NCI-H526 (cell line): ENCODE data around the gene EMP3.
"Not testable (repeated sequence)": the region's sequence is repeated elsewhere in the genome, so short reads cannot be mapped to it uniquely, and the experiment has no call there.

Experiments used
- DNase-seq, 2 experiments: peaks; one replicate each; lab custom pipeline; 2025; lab: John Stamatoyannopoulos, UW

The EMP3 gene, protein sequence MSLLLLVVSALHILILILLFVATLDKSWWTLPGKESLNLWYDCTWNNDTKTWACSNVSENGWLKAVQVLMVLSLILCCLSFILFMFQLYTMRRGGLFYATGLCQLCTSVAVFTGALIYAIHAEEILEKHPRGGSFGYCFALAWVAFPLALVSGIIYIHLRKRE

GRCh38 chr19:48325265-48325910, at the start of gene EMP3:
TSS of gene EMP3 (plus strand) at chr19:48325552. CDS start at chr19:48326845, 1,293 bp downstream.
- DNase-seq = no peak

DNA sequence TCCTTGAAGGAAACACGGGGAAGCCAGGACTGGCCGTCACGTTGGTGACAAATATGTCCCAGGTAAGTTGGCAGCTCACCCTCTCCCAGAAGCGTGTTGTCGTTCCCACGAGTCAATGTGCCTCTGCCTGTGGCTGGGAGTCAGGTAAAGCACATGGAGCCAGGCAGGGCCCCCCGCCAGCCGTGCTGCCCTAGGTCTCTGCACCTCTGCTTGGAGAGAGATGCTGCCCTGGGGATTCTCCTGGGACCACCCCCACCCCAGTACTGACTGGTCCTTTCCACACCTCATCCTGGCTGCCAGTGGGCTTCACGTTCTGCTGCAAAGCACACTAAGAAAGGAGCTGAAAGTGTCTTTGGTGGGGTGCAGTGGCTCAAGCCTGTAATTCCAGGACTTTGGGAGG, 45.6 kb upstream of the EMP3 start:
- no peak for DNase-seq

DNA sequence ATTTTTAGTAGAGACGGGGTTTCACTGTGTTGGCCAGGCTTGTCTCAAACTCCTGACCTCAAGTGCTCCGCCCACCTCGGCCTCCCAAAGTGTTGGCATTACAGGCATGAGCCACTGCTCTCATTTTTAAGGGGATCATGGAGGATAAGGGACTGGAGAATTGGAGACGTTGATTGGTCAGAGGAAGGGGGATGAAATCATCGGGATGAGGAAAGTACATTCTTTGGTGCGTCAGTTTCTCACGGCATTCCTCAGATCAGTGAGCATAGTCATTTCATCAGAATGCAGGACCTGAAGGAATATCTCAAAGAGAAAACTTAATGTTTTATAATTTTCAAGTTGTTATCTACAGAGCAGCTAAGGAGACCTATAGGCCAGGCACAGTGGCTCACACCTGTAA, 41.4 kb upstream of the EMP3 start:
- DNase-seq = no peak

GRCh38 chr19:48284896-48285295, 40.5 kb upstream of the EMP3 start:
- DNase-seq = no peak

DNA sequence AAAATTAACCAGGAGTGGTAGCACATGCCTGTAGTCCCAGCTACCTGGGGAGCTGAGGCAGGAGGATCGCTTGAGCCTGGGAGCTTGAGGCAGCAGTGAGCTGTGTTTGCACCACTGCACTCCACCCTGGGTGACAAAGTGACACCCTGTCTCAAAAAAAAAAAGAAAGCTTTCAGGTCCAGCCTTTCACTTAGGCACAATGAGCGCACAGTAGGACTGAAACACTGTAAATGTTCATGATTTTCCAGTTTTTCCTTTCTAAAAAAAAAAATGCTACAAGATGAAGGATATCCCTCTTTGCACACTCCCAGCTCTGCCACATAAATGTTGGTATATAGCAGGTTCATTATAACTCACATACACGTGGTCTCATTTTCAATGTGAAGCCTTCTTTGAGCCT, 37.6 kb upstream of the EMP3 start:
- no peak for DNase-seq

DNA sequence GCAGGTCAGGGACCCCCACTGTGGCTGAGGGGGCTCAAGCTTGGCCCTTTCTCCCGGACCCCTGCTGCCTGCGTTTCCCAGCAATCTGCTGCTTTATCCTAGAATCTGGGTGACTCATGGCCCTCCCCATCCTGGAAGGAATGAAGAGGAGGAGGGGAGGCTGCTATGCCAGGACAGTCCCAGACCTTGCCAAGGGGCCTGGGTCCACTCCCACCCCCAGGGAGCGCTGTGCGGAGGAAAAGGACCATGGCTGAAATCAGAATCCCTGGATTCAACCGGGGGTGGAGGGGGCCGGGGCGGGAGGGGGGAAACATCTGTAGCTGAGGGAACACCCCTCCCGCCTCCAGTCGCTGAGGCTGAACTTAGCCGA, 35.0 kb upstream of the EMP3 start:
- DNase-seq = peak in 1 of 2 experiments; percentile 16

- peak in 1 of 2 experiments; percentile 67 for DNase-seq
Observed at GRCh38 chr19:48290771-48291488, 34.4 kb upstream of the EMP3 start.

GRCh38 chr19:48291489-48291815, 33.9 kb upstream of the EMP3 start:
- DNase-seq = not testable (repeated sequence)

DNA sequence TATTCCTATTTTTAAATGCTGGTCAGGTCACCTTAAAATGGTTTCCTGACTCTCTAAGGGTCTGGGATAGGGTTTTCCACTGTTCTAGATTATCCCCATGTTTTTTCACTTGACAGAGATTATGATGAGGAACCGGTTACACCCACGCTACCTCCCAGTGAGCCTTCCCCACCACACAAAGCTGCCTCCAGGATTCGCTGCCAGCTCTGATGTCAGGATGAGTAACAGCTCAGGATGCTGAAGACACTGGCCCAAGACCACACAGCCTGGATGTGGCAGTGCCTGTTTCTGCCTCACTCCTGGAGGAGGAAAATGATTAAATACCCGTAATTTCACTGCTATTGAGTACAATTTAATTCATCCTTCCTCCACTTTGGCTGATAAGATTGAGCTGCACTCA, 32.6 kb upstream of the EMP3 start:
- no peak for DNase-seq

DNA sequence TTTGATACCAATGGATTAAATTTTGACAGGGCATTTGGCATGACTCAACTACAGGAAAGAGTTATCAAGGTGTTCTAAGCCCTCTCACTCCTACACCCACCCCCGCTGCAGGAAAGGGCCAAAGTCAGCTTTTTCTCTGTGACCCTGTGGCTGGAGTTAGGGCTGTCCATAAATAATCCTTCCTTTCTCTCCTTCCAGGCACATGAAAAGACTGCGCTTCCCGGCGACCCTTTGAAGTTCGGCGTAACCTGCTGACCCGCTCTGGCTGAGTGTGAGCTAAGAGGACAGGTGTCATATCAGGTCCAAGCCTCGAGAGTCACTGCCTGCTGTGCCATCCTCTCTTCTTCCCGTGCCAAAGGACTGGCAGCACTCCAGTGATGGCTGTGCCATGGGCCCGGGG, 29.9 kb upstream of the EMP3 start:
- no peak for DNase-seq

- no peak for DNase-seq
Observed at GRCh38 chr19:48296963-48297734, 28.2 kb upstream of the EMP3 start.

DNA sequence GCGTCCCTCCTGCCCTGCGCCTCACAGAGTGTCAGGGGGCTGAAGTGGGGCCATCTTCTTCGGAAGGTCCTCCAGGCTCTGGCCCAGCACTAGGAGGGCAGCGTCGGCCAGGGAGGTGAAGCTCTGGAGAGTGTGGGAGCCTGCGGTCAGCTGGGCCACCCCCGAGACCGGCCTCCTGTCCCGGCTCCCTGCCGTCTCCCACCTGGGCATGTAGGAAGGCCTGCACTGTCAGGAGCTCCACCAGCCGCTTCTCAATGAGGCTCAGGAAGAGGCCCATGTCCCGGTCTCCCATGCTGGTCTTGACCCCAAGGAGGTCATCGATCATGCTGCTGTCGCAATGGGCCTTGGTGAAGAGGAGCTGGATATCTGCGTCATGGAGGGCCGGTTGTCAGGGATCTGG, 27.4 kb upstream of the EMP3 start:
- no peak for DNase-seq

DNA sequence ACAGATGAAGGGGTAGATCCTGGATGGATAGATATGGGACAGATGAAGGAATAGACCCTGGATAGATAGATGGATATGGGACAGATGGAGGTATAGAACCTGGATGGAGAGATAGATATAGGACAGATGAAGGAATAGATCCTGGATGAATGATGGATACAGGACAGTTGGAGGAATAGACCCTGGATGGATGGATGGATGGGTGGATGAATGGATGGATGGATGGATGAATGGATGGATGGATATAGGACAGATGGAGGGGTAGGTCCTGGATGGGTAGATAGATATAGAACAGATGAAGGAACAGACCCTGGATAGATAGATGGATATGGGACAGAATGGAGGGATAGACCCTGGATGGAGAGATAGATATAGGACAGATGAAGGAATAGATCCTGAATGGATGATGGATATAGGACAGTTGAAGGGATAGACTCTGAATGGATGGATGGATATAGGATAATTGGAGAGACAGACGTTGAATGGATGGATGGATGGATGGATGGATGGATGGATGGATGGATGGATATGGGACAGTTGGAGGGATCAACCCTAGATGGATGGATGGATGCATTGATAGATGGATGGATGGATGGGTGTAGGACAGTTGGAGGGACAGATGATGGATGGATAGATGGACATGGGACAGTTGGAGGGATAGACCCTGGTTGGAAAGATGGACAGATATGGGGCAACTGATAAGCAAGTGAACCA, 23.3 kb upstream of the EMP3 start:
- DNase-seq = no peak

- no peak for DNase-seq
Observed at GRCh38 chr19:48302600-48302959, 22.8 kb upstream of the EMP3 start.

DNA sequence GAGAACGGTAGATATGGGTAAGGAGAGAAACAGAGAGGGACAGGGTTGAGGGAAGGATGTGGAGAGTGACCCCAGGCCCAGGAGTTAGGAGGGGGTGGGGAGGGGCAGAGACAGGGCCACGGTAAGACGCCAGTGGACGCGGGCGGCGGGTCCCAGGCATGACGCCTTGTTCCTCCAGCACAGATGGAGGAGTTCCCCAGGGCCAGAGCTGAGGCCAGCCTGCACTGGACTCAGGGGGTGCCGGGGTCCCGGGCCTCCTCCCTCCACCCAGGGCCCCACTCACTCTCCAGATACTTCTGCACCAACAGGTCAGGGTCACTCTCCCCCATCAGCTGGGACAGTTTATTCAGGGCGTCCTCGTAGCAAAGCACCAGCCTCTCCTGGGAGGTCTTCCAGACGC, 22.0 kb upstream of the EMP3 start:
- no peak for DNase-seq

DNA sequence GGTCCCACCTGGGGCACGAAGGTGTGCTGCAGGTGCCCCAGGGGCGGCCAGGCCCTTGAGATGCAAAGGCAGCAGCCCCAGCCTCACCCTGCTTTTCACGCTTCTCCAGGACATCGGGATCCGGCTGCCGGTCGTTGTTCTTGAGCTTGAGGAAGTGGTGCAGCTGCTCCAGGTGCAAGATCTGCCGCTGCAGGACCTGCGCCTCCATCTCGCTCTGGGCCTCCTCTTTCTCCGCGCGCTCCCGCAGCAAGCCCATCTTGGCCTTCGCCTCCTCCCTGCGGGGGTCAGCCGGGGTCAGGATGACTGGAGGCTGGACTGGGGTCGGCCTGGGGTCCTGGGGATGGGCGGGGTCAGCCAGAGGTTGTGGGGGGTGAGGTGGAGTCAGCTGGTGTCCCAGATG, 21.5 kb upstream of the EMP3 start:
- no peak for DNase-seq

GRCh38 chr19:48308631-48309586, 16.4 kb upstream of the EMP3 start:
- peak in 1 of 2 experiments; percentile 24 for DNase-seq

- not testable (repeated sequence) for DNase-seq
Observed at GRCh38 chr19:48309731-48310130, 15.6 kb upstream of the EMP3 start.

GRCh38 chr19:48310227-48310626, 15.1 kb upstream of the EMP3 start:
- DNase-seq = no peak

GRCh38 chr19:48311384-48311783, 14.0 kb upstream of the EMP3 start:
- DNase-seq = no peak

GRCh38 chr19:48315712-48316111, 9.6 kb upstream of the EMP3 start:
- no peak for DNase-seq
